Measurements from ENCODE around the gene HOMER2.

Gene HOMER2

DNA sequence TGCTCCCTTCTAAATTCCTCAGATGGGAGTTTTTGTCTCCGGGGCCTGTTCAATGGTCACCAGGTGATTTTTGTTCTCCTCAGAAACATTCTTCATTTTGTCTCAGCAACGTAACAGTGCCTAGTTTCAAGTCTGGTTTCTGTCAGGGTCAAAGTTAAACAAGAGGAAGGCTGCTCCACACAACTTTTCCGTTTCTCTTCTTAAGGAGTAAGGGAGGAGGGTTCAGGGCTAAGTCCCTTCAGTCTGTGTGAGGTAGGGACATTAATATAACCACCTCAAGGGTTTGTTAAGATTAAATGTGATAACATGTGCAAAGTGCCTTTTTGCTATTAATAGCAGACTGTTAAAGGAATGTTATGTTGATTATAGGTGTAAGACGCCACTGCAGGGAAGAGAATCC lies 41.8 kb downstream of the HOMER2 start:
- H4K20me1 ChIP-seq (ENCODE audit: control insufficient read depth, insufficient read depth, low read depth, low read length), result no peaks in the 10 kb centered on the region
- no peak overlapping the region for H3K4me2 ChIP-seq (ENCODE audit: low read length)
- no peaks in the 10 kb centered on the region for H3K9me3 ChIP-seq (ENCODE audit: control insufficient read depth, insufficient read depth, low read length)
- H3K27ac ChIP-seq (ENCODE audit: low read depth, low read length), result no peak overlapping the region
- TF ChIP-seq, protein P1, sequence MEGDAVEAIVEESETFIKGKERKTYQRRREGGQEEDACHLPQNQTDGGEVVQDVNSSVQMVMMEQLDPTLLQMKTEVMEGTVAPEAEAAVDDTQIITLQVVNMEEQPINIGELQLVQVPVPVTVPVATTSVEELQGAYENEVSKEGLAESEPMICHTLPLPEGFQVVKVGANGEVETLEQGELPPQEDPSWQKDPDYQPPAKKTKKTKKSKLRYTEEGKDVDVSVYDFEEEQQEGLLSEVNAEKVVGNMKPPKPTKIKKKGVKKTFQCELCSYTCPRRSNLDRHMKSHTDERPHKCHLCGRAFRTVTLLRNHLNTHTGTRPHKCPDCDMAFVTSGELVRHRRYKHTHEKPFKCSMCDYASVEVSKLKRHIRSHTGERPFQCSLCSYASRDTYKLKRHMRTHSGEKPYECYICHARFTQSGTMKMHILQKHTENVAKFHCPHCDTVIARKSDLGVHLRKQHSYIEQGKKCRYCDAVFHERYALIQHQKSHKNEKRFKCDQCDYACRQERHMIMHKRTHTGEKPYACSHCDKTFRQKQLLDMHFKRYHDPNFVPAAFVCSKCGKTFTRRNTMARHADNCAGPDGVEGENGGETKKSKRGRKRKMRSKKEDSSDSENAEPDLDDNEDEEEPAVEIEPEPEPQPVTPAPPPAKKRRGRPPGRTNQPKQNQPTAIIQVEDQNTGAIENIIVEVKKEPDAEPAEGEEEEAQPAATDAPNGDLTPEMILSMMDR (IDR thresholded peaks at IDR 0.05; ENCODE audit: low read depth, low read length, poor library complexity, severe bottlenecking), result no peak
- TF ChIP-seq EZH2phosphoT487 (IDR thresholded peaks at IDR 0.05; ENCODE audit: borderline replicate concordance, low read length), result no peak
- H3K27me3 ChIP-seq (ENCODE audit: control insufficient read depth, low read length), result no peaks in the 10 kb centered on the region; the same call in 1 of the 2 replicates
- no peaks in the 10 kb centered on the region for H3F3A ChIP-seq (ENCODE audit: control insufficient read depth, insufficient read depth)
- H3K36me3 ChIP-seq (ENCODE audit: control insufficient read depth, low read length), result no peaks in the 10 kb centered on the region
- H3K4me1 ChIP-seq (ENCODE audit: control insufficient read depth, low read length), result no peaks in the 10 kb centered on the region
- H3K4me3 ChIP-seq (ENCODE audit: low read length), result no peak overlapping the region
- H3K79me2 ChIP-seq (ENCODE audit: control insufficient read depth, low read length), result no peaks in the 10 kb centered on the region
- H3K9me2 ChIP-seq (replicated peaks; ENCODE audit: control insufficient read depth, low read length), result no peaks in the 10 kb centered on the region

DNA sequence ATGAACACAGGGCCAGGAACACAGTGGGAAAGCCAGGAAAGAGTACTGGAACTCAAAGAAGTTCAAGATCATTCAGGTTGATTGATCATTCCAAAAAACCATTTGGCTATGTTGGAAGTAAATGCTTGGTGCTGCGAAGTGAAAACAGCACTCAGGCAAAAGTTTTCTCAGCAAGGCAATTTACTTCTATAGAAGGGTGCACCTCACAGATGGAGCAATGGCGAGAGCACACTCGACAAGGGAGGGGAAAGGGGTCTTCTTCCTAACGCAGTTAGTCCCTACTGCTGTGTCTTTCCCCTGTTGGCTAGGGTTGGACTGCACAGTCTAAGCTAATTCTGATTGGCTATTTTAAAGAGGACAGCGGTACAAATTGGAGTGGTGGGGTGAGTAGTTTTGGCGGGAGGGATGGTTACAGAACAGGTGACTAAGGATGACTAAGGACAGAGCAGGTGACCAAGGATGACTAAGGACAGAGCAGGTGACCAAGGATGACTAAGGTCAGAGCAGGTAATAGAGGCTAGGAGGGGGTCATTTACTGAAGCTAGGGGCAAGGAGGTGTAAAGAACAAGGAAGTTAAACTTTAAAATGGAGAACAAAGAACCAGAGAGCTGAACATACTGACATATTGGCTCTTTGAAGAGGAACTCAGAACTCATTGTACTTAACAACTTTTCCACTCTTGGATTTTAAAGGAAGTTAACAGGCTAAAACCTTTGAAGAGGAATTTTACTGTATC lies 43.3 kb downstream of the HOMER2 start:
- no peaks in the 10 kb centered on the region for H3K9me3 ChIP-seq (ENCODE audit: control insufficient read depth, insufficient read depth, low read length)
- TF ChIP-seq, protein P1 (IDR thresholded peaks at IDR 0.05; ENCODE audit: low read depth, low read length, poor library complexity, severe bottlenecking), result no peak
- no peak for TF ChIP-seq EZH2phosphoT487 (IDR thresholded peaks at IDR 0.05; ENCODE audit: borderline replicate concordance, low read length)

DNA sequence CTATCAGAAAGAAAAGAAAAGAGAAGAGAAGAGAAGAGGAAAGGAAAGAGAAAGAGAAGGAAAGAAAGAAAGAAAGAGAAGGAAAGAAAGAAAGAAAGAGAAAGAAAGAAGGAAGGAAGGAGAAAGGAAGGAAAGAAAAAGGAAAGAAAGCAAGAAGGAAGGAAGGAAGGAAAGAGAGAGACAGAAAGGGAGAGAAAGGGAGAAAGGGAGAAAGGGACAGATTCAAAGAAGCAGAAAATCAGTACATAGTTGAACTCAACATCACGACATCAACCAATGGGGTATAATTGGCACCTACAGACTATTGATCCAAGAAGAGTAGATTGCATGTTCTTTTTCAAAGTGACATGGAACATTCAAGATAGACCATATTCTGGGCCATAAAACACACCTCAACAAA lies 45.2 kb downstream of the HOMER2 start:
- no peaks in the 10 kb centered on the region for H3K36me3 ChIP-seq (ENCODE audit: control insufficient read depth, low read length)
- H3K4me1 ChIP-seq (ENCODE audit: control insufficient read depth, low read length), result no peaks in the 10 kb centered on the region
- no peak overlapping the region for H3K4me3 ChIP-seq (ENCODE audit: low read length)
- H3K27me3 ChIP-seq (ENCODE audit: control insufficient read depth, low read length), result no peaks in the 10 kb centered on the region; the same call in 1 of the 2 replicates
- no peaks in the 10 kb centered on the region for H3K9me2 ChIP-seq (replicated peaks; ENCODE audit: control insufficient read depth, low read length)
- H4K20me1 ChIP-seq (ENCODE audit: control insufficient read depth, insufficient read depth, low read depth, low read length), result no peaks in the 10 kb centered on the region
- H3K79me2 ChIP-seq (ENCODE audit: control insufficient read depth, low read length), result no peaks in the 10 kb centered on the region
- no peak for TF ChIP-seq EZH2phosphoT487 (IDR thresholded peaks at IDR 0.05; ENCODE audit: borderline replicate concordance, low read length)
- TF ChIP-seq, protein P1 (IDR thresholded peaks at IDR 0.05; ENCODE audit: low read depth, low read length, poor library complexity, severe bottlenecking), result no peak
- H3K9me3 ChIP-seq (ENCODE audit: control insufficient read depth, insufficient read depth, low read length), result no peaks in the 10 kb centered on the region
- H3K4me2 ChIP-seq (ENCODE audit: low read length), result no peak overlapping the region
- no peaks in the 10 kb centered on the region for H3F3A ChIP-seq (ENCODE audit: control insufficient read depth, insufficient read depth)
- no peak overlapping the region for H3K27ac ChIP-seq (ENCODE audit: low read depth, low read length)

More for the DNA sequence above, 43.3 kb downstream of the HOMER2 start:
- Histone ChIP-seq H3K27ac (ENCODE audit: low read depth, low read length) (no peak overlapping the region), H4K20me1 (ENCODE audit: control insufficient read depth, insufficient read depth, low read depth, low read length) (no peaks in the 10 kb centered on the region), H3K79me2 (ENCODE audit: control insufficient read depth, low read length) (no peaks in the 10 kb centered on the region), H3K4me3 (ENCODE audit: low read length) (no peak overlapping the region), H3K4me2 (ENCODE audit: low read length) (no peak overlapping the region), H3K27me3 (ENCODE audit: control insufficient read depth, low read length) (no peaks in the 10 kb centered on the region; the same call in 1 of the 2 replicates), H3K36me3 (ENCODE audit: control insufficient read depth, low read length) (no peaks in the 10 kb centered on the region), H3K9me2 (replicated peaks; ENCODE audit: control insufficient read depth, low read length) (no peaks in the 10 kb centered on the region), H3F3A (ENCODE audit: control insufficient read depth, insufficient read depth) (no peaks in the 10 kb centered on the region), H3K4me1 (ENCODE audit: control insufficient read depth, low read length) (no peaks in the 10 kb centered on the region)
